Adrenal gland (tissue), 5 donors: ENCODE measurements around the gene GCNT1.

Experiments
- POLR2A ChIP-seq, 2 donors: fragments of 450-650 bp; IDR thresholded peaks; one replicate each; pipeline ENCODE4 v1.6.1; 2017; ENCODE audit warnings: antibody characterized with exemption in 2 of 2, mild to moderate bottlenecking in 2 of 2, moderate library complexity in 1 of 2
- TF ChIP-seq, protein P1 (sequence below), 6 experiments: fragments of 450-650 bp in 4 of 6; fragments of 200-600 bp in 2 of 6; sonication (generic) in 1 of 6; IDR thresholded peaks; 1 replicate in 5 of 6; 2 replicates in 1 of 6; pipeline versions ENCODE4 v1.5.1 to v1.8.0; 2016 to 2021; ENCODE audit warnings: antibody characterized with exemption in 6 of 6, mild to moderate bottlenecking in 2 of 6, moderate library complexity in 1 of 6
- donor health status: DM: no; HTN: no; CAD: no.

- TF ChIP-seq POLR2A (IDR thresholded peaks at IDR 0.05): no peak
- TF ChIP-seq, protein P1, sequence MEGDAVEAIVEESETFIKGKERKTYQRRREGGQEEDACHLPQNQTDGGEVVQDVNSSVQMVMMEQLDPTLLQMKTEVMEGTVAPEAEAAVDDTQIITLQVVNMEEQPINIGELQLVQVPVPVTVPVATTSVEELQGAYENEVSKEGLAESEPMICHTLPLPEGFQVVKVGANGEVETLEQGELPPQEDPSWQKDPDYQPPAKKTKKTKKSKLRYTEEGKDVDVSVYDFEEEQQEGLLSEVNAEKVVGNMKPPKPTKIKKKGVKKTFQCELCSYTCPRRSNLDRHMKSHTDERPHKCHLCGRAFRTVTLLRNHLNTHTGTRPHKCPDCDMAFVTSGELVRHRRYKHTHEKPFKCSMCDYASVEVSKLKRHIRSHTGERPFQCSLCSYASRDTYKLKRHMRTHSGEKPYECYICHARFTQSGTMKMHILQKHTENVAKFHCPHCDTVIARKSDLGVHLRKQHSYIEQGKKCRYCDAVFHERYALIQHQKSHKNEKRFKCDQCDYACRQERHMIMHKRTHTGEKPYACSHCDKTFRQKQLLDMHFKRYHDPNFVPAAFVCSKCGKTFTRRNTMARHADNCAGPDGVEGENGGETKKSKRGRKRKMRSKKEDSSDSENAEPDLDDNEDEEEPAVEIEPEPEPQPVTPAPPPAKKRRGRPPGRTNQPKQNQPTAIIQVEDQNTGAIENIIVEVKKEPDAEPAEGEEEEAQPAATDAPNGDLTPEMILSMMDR (IDR thresholded peaks at IDR 0.05): no peak
Observed at GRCh38 chr9:76423216-76424177, 35.5 kb upstream of the GCNT1 start.
